GM18508 (cell line): ENCODE measurements around the gene SHCBP1L.
"Not testable (repeated sequence)": the region's sequence is repeated elsewhere in the genome, so short reads cannot be mapped to it uniquely, and the experiment has no call there.

ENCODE experiments used
- ATAC-seq: cut with Tn5 transposase; IDR thresholded peaks from one replicate; pipeline ENCODE4 v1.9.1; 2021; ENCODE audit warnings: moderate number of reproducible peaks; ENCODE audit not compliant: insufficient read depth, unreplicated experiment

The SHCBP1L gene

GRCh38 chr1:182965861-182966260, 12.9 kb upstream of the SHCBP1L start:
- ATAC-seq: no peak

GRCh38 chr1:182965096-182965495, 12.1 kb upstream of the SHCBP1L start:
- no peak for ATAC-seq

GRCh38 chr1:182962554-182963115, 9.7 kb upstream of the SHCBP1L start:
- peak; percentile 88 for ATAC-seq

GRCh38 chr1:182960046-182960445, 7.1 kb upstream of the SHCBP1L start:
- no peak for ATAC-seq

- no peak for ATAC-seq
These were observed 5.0 kb upstream of the SHCBP1L start for GRCh38 chr1:182957902-182958395.

GRCh38 chr1:182956708-182957365, 3.9 kb upstream of the SHCBP1L start:
- no peak for ATAC-seq

- no peak for ATAC-seq
These were observed 2.9 kb upstream of the SHCBP1L start for GRCh38 chr1:182955596-182956588.

- ATAC-seq: no peak
These were observed 860 bp upstream of the SHCBP1L start for GRCh38 chr1:182953826-182954225.

- not testable (repeated sequence) for ATAC-seq
These were observed 9.6 kb downstream of the SHCBP1L start for GRCh38 chr1:182943336-182943735.

GRCh38 chr1:182942145-182942544, 10.8 kb downstream of the SHCBP1L start:
- ATAC-seq: not testable (repeated sequence)

GRCh38 chr1:182939413-182939812, 13.6 kb downstream of the SHCBP1L start:
- ATAC-seq: no peak

GRCh38 chr1:182935716-182936115, 17.2 kb downstream of the SHCBP1L start:
- no peak for ATAC-seq

- ATAC-seq: no peak
These were observed 22.0 kb downstream of the SHCBP1L start for GRCh38 chr1:182930985-182931384.

GRCh38 chr1:182927693-182928433, 25.1 kb downstream of the SHCBP1L start:
- ATAC-seq: peak; percentile 40

- ATAC-seq: no peak
These were observed 27.3 kb downstream of the SHCBP1L start for GRCh38 chr1:182925661-182926060.

- ATAC-seq: no peak
These were observed 35.6 kb downstream of the SHCBP1L start for GRCh38 chr1:182917378-182917777.

- ATAC-seq: no peak
These were observed 39.6 kb downstream of the SHCBP1L start for GRCh38 chr1:182913401-182913800.

GRCh38 chr1:182910143-182910542, 42.8 kb downstream of the SHCBP1L start:
- ATAC-seq: no peak

GRCh38 chr1:182909578-182909977, 43.4 kb downstream of the SHCBP1L start:
- ATAC-seq: no peak

GRCh38 chr1:182905321-182905720, 47.6 kb downstream of the SHCBP1L start:
- no peak for ATAC-seq
